ENCODE data around the gene DPP4. TPM values are rescaled to one million over a fixed set of nuclear protein-coding genes. Genes with fewer than 3 reads are reported as not detected.
"Not testable (repeated sequence)": the region's sequence is repeated elsewhere in the genome, so short reads cannot be mapped to it uniquely, and the experiment has no call there.

DPP4 gene
- total and polyA plus RNA-seq, 2 experiments from 2014 or later, result 31.6 to 39.9 TPM

DNA sequence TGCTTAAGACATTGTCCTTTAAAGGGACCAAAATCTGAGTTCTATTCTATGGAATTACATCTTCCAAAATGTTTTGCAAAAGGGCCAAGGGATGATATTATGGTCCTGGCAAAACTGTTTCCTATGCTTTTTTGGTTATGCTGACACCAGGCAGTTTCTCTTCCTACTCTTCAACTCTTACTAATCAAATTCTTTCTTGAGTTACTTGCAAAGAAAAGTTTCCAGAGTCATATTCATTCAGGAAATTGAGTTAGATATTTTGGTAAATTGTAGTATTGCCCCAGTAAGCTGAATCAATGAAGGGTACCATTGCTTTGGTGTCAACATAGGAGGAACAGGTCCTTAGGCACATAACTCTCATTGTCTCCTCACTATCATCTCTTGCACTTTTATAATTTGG is 118.8 kb downstream of the DPP4 start:
- DNase-seq, result no peak
- H3K9ac ChIP-seq, result no peak overlapping the region
- H3K9me3 ChIP-seq (ENCODE audit: low read depth), result no peaks in the 10 kb centered on the region
- no peaks in the 10 kb centered on the region for H3K4me1 ChIP-seq (ENCODE audit: insufficient read depth)
- in situ Hi-C loops (cut with MboI), result no loop called here
- H3F3A ChIP-seq (ENCODE audit: insufficient read depth), result no peaks in the 10 kb centered on the region
- no peak overlapping the region for H3K4me3 ChIP-seq
- no peaks in the 10 kb centered on the region for H3K27me3 ChIP-seq (replicated peaks; ENCODE audit: insufficient read depth)
- H3K36me3 ChIP-seq (ENCODE audit: low read depth), result no peaks in the 10 kb centered on the region
- H2AFZ ChIP-seq, result no peak overlapping the region
- no peaks in the 10 kb centered on the region for H4K20me1 ChIP-seq (ENCODE audit: insufficient read depth)
- H3K27ac ChIP-seq, result no peak overlapping the region
- no peak overlapping the region for H3K4me2 ChIP-seq (ENCODE audit: unreplicated experiment)
- no peak for TF ChIP-seq EZH2phosphoT487 (IDR thresholded peaks at IDR 0.05; ENCODE audit: insufficient read depth, low read depth)
- TF ChIP-seq EZH2 (IDR thresholded peaks at IDR 0.05; ENCODE audit: insufficient read depth, poor library complexity, severe bottlenecking), result no peak
- H3K79me2 ChIP-seq (ENCODE audit: insufficient read depth), result no peaks in the 10 kb centered on the region
- H3K9me2 ChIP-seq (ENCODE audit: insufficient read depth), result no peaks in the 10 kb centered on the region

DNA sequence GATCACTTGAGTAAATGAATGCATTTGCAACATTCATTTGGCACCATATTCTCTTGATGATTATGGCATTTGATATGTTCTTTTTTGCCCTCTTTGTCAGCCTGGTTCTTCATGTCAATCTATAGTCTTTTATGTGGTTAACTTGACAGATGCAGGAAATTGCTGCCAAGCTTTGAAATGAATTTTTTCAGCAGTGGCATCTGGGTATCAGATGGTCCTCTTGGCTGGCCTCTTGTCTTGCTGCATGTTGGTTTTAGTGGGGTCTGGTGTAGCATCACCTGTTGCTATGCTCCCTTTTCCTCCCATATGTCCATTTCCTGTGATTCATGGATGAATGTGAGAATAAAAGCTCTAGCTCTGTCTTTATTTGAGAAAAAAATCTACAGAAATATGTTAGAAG is 119.9 kb downstream of the DPP4 start:
- no peak overlapping the region for H3K27ac ChIP-seq
- H3K79me2 ChIP-seq (ENCODE audit: insufficient read depth), result no peaks in the 10 kb centered on the region
- no peak overlapping the region for H3K9ac ChIP-seq
- H3K4me3 ChIP-seq, result no peak overlapping the region
- H3K36me3 ChIP-seq (ENCODE audit: low read depth), result no peaks in the 10 kb centered on the region
- no peaks in the 10 kb centered on the region for H3F3A ChIP-seq (ENCODE audit: insufficient read depth)
- H3K27me3 ChIP-seq (replicated peaks; ENCODE audit: insufficient read depth), result no peaks in the 10 kb centered on the region
- H3K9me3 ChIP-seq (ENCODE audit: low read depth), result no peaks in the 10 kb centered on the region
- in situ Hi-C loops (cut with MboI), result no loop called here
- H2AFZ ChIP-seq, result no peak overlapping the region
- no peaks in the 10 kb centered on the region for H3K9me2 ChIP-seq (ENCODE audit: insufficient read depth)
- TF ChIP-seq EZH2 (IDR thresholded peaks at IDR 0.05; ENCODE audit: insufficient read depth, poor library complexity, severe bottlenecking), result no peak
- no peak for TF ChIP-seq EZH2phosphoT487 (IDR thresholded peaks at IDR 0.05; ENCODE audit: insufficient read depth, low read depth)
- DNase-seq, result no peak
- H4K20me1 ChIP-seq (ENCODE audit: insufficient read depth), result no peaks in the 10 kb centered on the region
- H3K4me1 ChIP-seq (ENCODE audit: insufficient read depth), result no peaks in the 10 kb centered on the region
- no peak overlapping the region for H3K4me2 ChIP-seq (ENCODE audit: unreplicated experiment)

DNA sequence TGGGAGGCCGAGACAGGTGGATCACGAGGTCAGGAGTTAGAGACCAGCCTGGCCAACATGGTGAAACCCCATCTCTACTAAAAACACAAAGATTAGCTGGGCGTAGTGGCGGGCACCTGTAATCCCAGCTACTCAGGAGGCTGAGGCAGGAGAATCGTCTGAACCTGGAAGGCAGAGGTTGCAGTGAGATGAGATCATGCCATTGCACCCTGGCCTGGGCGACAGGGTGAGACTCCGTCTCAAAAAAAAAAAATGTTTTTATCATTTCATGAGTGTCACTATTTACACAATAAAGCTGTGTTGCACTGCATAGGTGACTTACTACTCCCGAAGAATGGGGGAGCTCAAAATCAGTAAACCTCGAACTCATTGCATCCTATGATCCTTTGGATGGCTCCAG is 120.6 kb downstream of the DPP4 start:
- in situ Hi-C loops (cut with MboI); H3F3A ChIP-seq (ENCODE audit: insufficient read depth); H3K79me2 ChIP-seq (ENCODE audit: insufficient read depth); H3K36me3 ChIP-seq (ENCODE audit: low read depth); H3K9me3 ChIP-seq (ENCODE audit: low read depth); H3K27ac ChIP-seq; H3K4me2 ChIP-seq (ENCODE audit: unreplicated experiment); H3K27me3 ChIP-seq (replicated peaks; ENCODE audit: insufficient read depth); H4K20me1 ChIP-seq (ENCODE audit: insufficient read depth); H2AFZ ChIP-seq; H3K9me2 ChIP-seq (ENCODE audit: insufficient read depth); H3K9ac ChIP-seq; H3K4me3 ChIP-seq; H3K4me1 ChIP-seq (ENCODE audit: insufficient read depth); DNase-seq: not testable (repeated sequence)
- WGBS, 2 experiments (ENCODE audit: low coverage in 1 of 2, low lambda C conversion rate in 2 of 2, missing lambda C conversion rate in 2 of 2), result 78 to 79% methylated on average over 9 of the region's 9 CpGs

DNA sequence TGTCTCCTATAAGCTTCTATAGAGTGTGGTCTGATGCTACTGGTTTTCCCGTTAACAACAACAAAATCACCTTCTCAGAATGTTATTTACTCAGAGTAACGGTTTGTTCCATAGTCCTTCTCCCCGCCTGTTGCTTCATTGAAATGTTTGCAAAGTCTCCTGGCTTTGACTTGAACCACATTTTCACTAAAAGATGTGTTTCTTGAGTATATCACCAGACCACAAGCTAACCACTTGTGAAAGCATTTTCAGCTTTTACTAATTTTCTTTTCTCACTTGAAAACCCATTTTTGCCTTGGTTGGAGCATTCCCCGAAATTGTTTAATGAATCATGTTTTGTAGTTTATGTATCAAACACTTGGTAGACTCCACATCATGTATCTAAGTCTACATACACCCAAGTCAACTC is 121.2 kb downstream of the DPP4 start:
- H3K4me1 ChIP-seq (ENCODE audit: insufficient read depth), result no peaks in the 10 kb centered on the region
- no peak overlapping the region for H3K27ac ChIP-seq
- H3K27me3 ChIP-seq (replicated peaks; ENCODE audit: insufficient read depth), result no peaks in the 10 kb centered on the region
- H3K9me2 ChIP-seq (ENCODE audit: insufficient read depth), result no peaks in the 10 kb centered on the region
- H3K9me3 ChIP-seq (ENCODE audit: low read depth), result no peaks in the 10 kb centered on the region
- H3K4me2 ChIP-seq (ENCODE audit: unreplicated experiment), result no peak overlapping the region
- no peak overlapping the region for H3K9ac ChIP-seq
- no peak for TF ChIP-seq EZH2phosphoT487 (IDR thresholded peaks at IDR 0.05; ENCODE audit: insufficient read depth, low read depth)
- no peak for TF ChIP-seq EZH2 (IDR thresholded peaks at IDR 0.05; ENCODE audit: insufficient read depth, poor library complexity, severe bottlenecking)
- H3F3A ChIP-seq (ENCODE audit: insufficient read depth), result no peaks in the 10 kb centered on the region
- H3K36me3 ChIP-seq (ENCODE audit: low read depth), result no peaks in the 10 kb centered on the region
- H4K20me1 ChIP-seq (ENCODE audit: insufficient read depth), result no peaks in the 10 kb centered on the region
- H2AFZ ChIP-seq, result no peak overlapping the region
- WGBS, 2 experiments (ENCODE audit: low coverage in 1 of 2, low lambda C conversion rate in 2 of 2, missing lambda C conversion rate in 2 of 2), result 77% methylated on average over 4 of the region's 4 CpGs
- DNase-seq, result no peak
- H3K4me3 ChIP-seq, result no peak overlapping the region
- no peaks in the 10 kb centered on the region for H3K79me2 ChIP-seq (ENCODE audit: insufficient read depth)
- in situ Hi-C loops (cut with MboI), result no loop called here

DNA sequence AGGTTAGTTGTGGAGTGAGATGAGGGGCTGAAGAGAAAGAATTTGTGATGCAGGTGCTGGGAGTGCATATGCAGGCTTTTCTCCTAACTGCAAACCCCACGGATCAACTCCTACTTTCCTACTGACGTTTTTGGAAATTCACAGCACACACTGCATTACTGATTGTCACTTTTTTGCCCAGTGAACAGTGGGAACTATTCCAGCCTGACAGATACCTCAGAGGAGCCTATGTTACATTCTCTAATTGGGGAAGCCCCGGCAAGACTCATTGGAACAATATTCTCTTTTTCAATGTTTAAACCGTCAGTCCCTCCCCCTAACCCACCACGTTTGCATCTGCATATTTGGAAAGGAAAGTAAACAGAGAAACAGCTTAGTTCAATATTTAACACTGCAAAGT is 126.2 kb downstream of the DPP4 start:
- TF ChIP-seq EZH2 (IDR thresholded peaks at IDR 0.05; ENCODE audit: insufficient read depth, poor library complexity, severe bottlenecking) (no peak), EZH2phosphoT487 (IDR thresholded peaks at IDR 0.05; ENCODE audit: insufficient read depth, low read depth) (no peak)
- Histone ChIP-seq H3K27me3 (replicated peaks; ENCODE audit: insufficient read depth) (no peaks in the 10 kb centered on the region), H3K4me3 (no peak overlapping the region), H3K36me3 (ENCODE audit: low read depth) (no peaks in the 10 kb centered on the region), H3K9ac (no peak overlapping the region), H3K27ac (no peak overlapping the region), H3K9me3 (ENCODE audit: low read depth) (no peaks in the 10 kb centered on the region), H3K79me2 (ENCODE audit: insufficient read depth) (no peaks in the 10 kb centered on the region), H3K4me2 (ENCODE audit: unreplicated experiment) (no peak overlapping the region), H4K20me1 (ENCODE audit: insufficient read depth) (no peaks in the 10 kb centered on the region), H3K9me2 (ENCODE audit: insufficient read depth) (no peaks in the 10 kb centered on the region), H2AFZ (no peak overlapping the region), H3K4me1 (ENCODE audit: insufficient read depth) (no peaks in the 10 kb centered on the region), H3F3A (ENCODE audit: insufficient read depth) (no peaks in the 10 kb centered on the region)
- 29 to 30% methylated on average over 5 of the region's 5 CpGs for WGBS, 2 experiments (ENCODE audit: low coverage in 1 of 2, low lambda C conversion rate in 2 of 2, missing lambda C conversion rate in 2 of 2)
- DNase-seq, result no peak
- in situ Hi-C loops (cut with MboI), result loop anchor here (25.0 kb wide), 2 partner anchors 361 to 686 kb away; no protein-coding TSS in a partner anchor
